ENCODE results near the gene NCOA6.

Gene NCOA6

DNA sequence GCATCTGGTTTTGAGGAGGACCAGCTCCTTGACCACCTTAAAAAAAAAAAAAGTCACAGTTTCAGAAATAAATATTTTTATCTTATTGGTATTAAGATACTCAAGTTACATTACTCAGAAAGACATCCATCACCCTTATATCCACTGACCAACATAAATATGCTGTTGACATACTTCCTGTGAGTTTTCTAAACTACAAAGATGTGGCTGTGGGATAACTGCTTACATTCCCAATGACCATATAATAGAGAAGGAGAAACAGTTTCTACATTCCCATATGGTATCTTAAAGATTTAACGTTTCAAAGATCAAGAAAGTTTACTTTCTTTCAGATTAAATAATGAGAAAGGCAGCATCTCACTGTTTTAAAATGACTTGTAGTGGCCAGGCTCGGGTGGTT lies 75.0 kb downstream of the NCOA6 start:
- 100% methylated on average over 1 of the region's 2 CpGs for WGBS (ENCODE audit: insufficient coverage)
- POLR2A ChIA-PET: interaction anchor here (0.7 kb wide), 1 partner anchor 45 kb away, joined by 4 read pairs; no protein-coding TSS in a partner anchor

GRCh38 chr20:34748709-34749108 lies 76.7 kb downstream of the NCOA6 start:
- H3K4me1 ChIP-seq (ENCODE audit: control extremely low read depth in 1 of 4, control insufficient read depth in 4 of 4, insufficient read depth in 4 of 4, low read length in 3 of 4): no peaks in the 10 kb centered on the region
- POLR2A ChIA-PET: no interaction called here
- WGBS (ENCODE audit: insufficient coverage): 100% methylated on average over 1 of the region's 2 CpGs
- no peaks in the 10 kb centered on the region for H3K27me3 ChIP-seq (replicated peaks in 2 of 5; ENCODE audit: control insufficient read depth in 4 of 5, insufficient read depth in 5 of 5, low read length in 4 of 5)
- CTCF ChIA-PET: no interaction called here
- no peak overlapping the region for H3K27ac ChIP-seq (ENCODE audit: insufficient read depth in 1 of 2, low read depth in 1 of 2, low read length in 2 of 2, poor library complexity in 1 of 2, severe bottlenecking in 2 of 2)
- no peaks in the 10 kb centered on the region for H3K9me3 ChIP-seq (ENCODE audit: control extremely low read depth in 1 of 5, control insufficient read depth in 4 of 5, insufficient read depth in 2 of 5, low read depth in 1 of 5, low read length in 4 of 5)
- no peak for DNase-seq
- H3K36me3 ChIP-seq (ENCODE audit: control insufficient read depth in 4 of 4, insufficient read depth in 4 of 4, low read length in 3 of 4): peaks cover 19 to 63% (median 40%) of the 10 kb centered on the region in 4 experiments
- H3K4me3 ChIP-seq (ENCODE audit: control insufficient read depth in 1 of 7, extremely low read depth in 1 of 7, insufficient read depth in 4 of 7, low read depth in 2 of 7, low read length in 6 of 7): no peak overlapping the region

More for the DNA sequence above, 75.0 kb downstream of the NCOA6 start:
- Histone ChIP-seq H3K27ac (ENCODE audit: insufficient read depth in 1 of 2, low read depth in 1 of 2, low read length in 2 of 2, poor library complexity in 1 of 2, severe bottlenecking in 2 of 2) (no peak overlapping the region), H3K36me3 (ENCODE audit: control insufficient read depth in 4 of 4, insufficient read depth in 4 of 4, low read length in 3 of 4) (peaks cover 24 to 65% (median 45%) of the 10 kb centered on the region in 4 experiments), H3K4me3 (ENCODE audit: control insufficient read depth in 1 of 7, extremely low read depth in 1 of 7, insufficient read depth in 4 of 7, low read depth in 2 of 7, low read length in 6 of 7) (no peak overlapping the region), H3K4me1 (ENCODE audit: control extremely low read depth in 1 of 4, control insufficient read depth in 4 of 4, insufficient read depth in 4 of 4, low read length in 3 of 4) (no peaks in the 10 kb centered on the region), H3K27me3 (replicated peaks in 2 of 5; ENCODE audit: control insufficient read depth in 4 of 5, insufficient read depth in 5 of 5, low read length in 4 of 5) (no peaks in the 10 kb centered on the region), H3K9me3 (ENCODE audit: control extremely low read depth in 1 of 5, control insufficient read depth in 4 of 5, insufficient read depth in 2 of 5, low read depth in 1 of 5, low read length in 4 of 5) (no peaks in the 10 kb centered on the region)
- CTCF ChIA-PET: no interaction called here
- no peak for DNase-seq

DNA sequence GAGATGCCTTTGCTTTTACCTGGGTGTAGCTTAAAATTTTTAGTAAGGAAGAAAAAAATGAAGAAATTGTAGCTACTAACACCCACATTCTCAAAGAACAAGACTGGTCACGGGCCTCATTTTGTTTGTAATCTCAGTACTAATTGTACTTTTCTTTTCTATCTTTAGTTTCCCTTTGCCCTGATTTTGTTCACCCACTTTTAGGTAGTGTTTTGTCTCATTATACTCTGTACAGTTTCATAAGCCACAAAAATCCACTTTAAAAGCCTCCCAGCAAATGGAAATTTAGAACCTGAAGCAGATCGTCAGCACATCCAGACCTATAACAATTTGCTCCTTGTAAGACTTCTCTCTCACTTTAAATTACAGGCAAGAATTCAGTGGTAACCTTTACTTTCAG lies 78.0 kb downstream of the NCOA6 start:
- no peaks in the 10 kb centered on the region for H3K27me3 ChIP-seq (replicated peaks in 2 of 5; ENCODE audit: control insufficient read depth in 4 of 5, insufficient read depth in 5 of 5, low read length in 4 of 5)
- no peak overlapping the region for H3K27ac ChIP-seq (ENCODE audit: insufficient read depth in 1 of 2, low read depth in 1 of 2, low read length in 2 of 2, poor library complexity in 1 of 2, severe bottlenecking in 2 of 2)
- H3K9me3 ChIP-seq (ENCODE audit: control extremely low read depth in 1 of 5, control insufficient read depth in 4 of 5, insufficient read depth in 2 of 5, low read depth in 1 of 5, low read length in 4 of 5): no peaks in the 10 kb centered on the region
- no peak for DNase-seq
- CTCF ChIA-PET: interaction anchor here (1.2 kb wide), 1 partner anchor 10 kb away, joined by 4 read pairs; no protein-coding TSS in a partner anchor
- POLR2A ChIA-PET: no interaction called here
- H3K36me3 ChIP-seq (ENCODE audit: control insufficient read depth in 4 of 4, insufficient read depth in 4 of 4, low read length in 3 of 4): peaks cover 28 to 70% (median 46%) of the 10 kb centered on the region in 4 experiments
- no peak overlapping the region for H3K4me3 ChIP-seq (ENCODE audit: control insufficient read depth in 1 of 7, extremely low read depth in 1 of 7, insufficient read depth in 4 of 7, low read depth in 2 of 7, low read length in 6 of 7)
- H3K4me1 ChIP-seq (ENCODE audit: control extremely low read depth in 1 of 4, control insufficient read depth in 4 of 4, insufficient read depth in 4 of 4, low read length in 3 of 4): no peaks in the 10 kb centered on the region
- whole genome bisulfite sequencing (ENCODE audit: insufficient coverage): no CpG with 5 or more reads among the region's 2 CpGs

DNA sequence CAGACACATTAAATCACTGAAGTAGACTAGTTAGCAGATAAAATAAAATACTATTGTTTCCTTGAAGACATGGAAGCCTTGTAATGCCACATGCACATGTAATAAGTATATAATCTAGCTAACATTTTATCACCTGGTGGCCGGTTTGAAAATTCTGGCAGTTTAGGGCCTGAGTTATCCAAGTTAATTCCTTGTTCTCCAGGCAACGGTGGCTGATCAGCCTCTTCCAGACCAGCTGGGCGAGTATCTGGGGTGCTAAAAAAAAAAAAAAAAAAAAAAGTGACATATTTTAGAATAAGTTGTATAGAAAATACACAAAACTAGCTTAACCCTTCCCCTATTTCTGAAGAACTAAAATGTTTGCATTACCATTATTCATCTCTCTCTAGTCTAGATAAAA lies 78.8 kb downstream of the NCOA6 start:
- no peaks in the 10 kb centered on the region for H3K4me1 ChIP-seq (ENCODE audit: control extremely low read depth in 1 of 4, control insufficient read depth in 4 of 4, insufficient read depth in 4 of 4, low read length in 3 of 4)
- ChIA-PET POLR2A (no interaction called here), CTCF (interaction anchor here (1.0 to 1.2 kb wide), 2 partner anchors 11 to 23 kb away, joined by 3 to 4 read pairs; no protein-coding TSS in a partner anchor)
- H3K27ac ChIP-seq (ENCODE audit: insufficient read depth in 1 of 2, low read depth in 1 of 2, low read length in 2 of 2, poor library complexity in 1 of 2, severe bottlenecking in 2 of 2): no peak overlapping the region
- H3K9me3 ChIP-seq (ENCODE audit: control extremely low read depth in 1 of 5, control insufficient read depth in 4 of 5, insufficient read depth in 2 of 5, low read depth in 1 of 5, low read length in 4 of 5): no peaks in the 10 kb centered on the region
- H3K36me3 ChIP-seq (ENCODE audit: control insufficient read depth in 4 of 4, insufficient read depth in 4 of 4, low read length in 3 of 4): peaks cover 29 to 68% (median 53%) of the 10 kb centered on the region in 4 experiments
- no peaks in the 10 kb centered on the region for H3K27me3 ChIP-seq (replicated peaks in 2 of 5; ENCODE audit: control insufficient read depth in 4 of 5, insufficient read depth in 5 of 5, low read length in 4 of 5)
- H3K4me3 ChIP-seq (ENCODE audit: control insufficient read depth in 1 of 7, extremely low read depth in 1 of 7, insufficient read depth in 4 of 7, low read depth in 2 of 7, low read length in 6 of 7): no peak overlapping the region
- no peak for DNase-seq
- WGBS (ENCODE audit: insufficient coverage): 80% methylated on average over 1 of the region's 3 CpGs

GRCh38 chr20:34744847-34745246 lies 80.6 kb downstream of the NCOA6 start:
- peaks cover 26 to 73% (median 56%) of the 10 kb centered on the region in 4 experiments for H3K36me3 ChIP-seq (ENCODE audit: control insufficient read depth in 4 of 4, insufficient read depth in 4 of 4, low read length in 3 of 4)
- ChIA-PET CTCF (no interaction called here), POLR2A (no interaction called here)
- H3K27ac ChIP-seq (ENCODE audit: insufficient read depth in 1 of 2, low read depth in 1 of 2, low read length in 2 of 2, poor library complexity in 1 of 2, severe bottlenecking in 2 of 2): no peak overlapping the region
- no peak for DNase-seq
- no peak overlapping the region for H3K4me3 ChIP-seq (ENCODE audit: control insufficient read depth in 1 of 7, extremely low read depth in 1 of 7, insufficient read depth in 4 of 7, low read depth in 2 of 7, low read length in 6 of 7)
- WGBS (ENCODE audit: insufficient coverage): no CpG with 5 or more reads among the region's 1 CpG
- no peaks in the 10 kb centered on the region for H3K4me1 ChIP-seq (ENCODE audit: control extremely low read depth in 1 of 4, control insufficient read depth in 4 of 4, insufficient read depth in 4 of 4, low read length in 3 of 4)
- no peaks in the 10 kb centered on the region for H3K27me3 ChIP-seq (replicated peaks in 2 of 5; ENCODE audit: control insufficient read depth in 4 of 5, insufficient read depth in 5 of 5, low read length in 4 of 5)
- no peaks in the 10 kb centered on the region for H3K9me3 ChIP-seq (ENCODE audit: control extremely low read depth in 1 of 5, control insufficient read depth in 4 of 5, insufficient read depth in 2 of 5, low read depth in 1 of 5, low read length in 4 of 5)

- DNase-seq: no peak
- CTCF ChIA-PET: no interaction called here
- no peak overlapping the region for H3K4me3 ChIP-seq (ENCODE audit: control insufficient read depth in 1 of 7, extremely low read depth in 1 of 7, insufficient read depth in 4 of 7, low read depth in 2 of 7, low read length in 6 of 7)
- WGBS (ENCODE audit: insufficient coverage): 100% methylated on average over 2 of the region's 3 CpGs
- H3K36me3 ChIP-seq (ENCODE audit: control insufficient read depth in 4 of 4, insufficient read depth in 4 of 4, low read length in 3 of 4): peaks cover 25 to 70% (median 51%) of the 10 kb centered on the region in 4 experiments
- H3K27me3 ChIP-seq (replicated peaks in 2 of 5; ENCODE audit: control insufficient read depth in 4 of 5, insufficient read depth in 5 of 5, low read length in 4 of 5): no peaks in the 10 kb centered on the region
- H3K9me3 ChIP-seq (ENCODE audit: control extremely low read depth in 1 of 5, control insufficient read depth in 4 of 5, insufficient read depth in 2 of 5, low read depth in 1 of 5, low read length in 4 of 5): no peaks in the 10 kb centered on the region
- H3K4me1 ChIP-seq (ENCODE audit: control extremely low read depth in 1 of 4, control insufficient read depth in 4 of 4, insufficient read depth in 4 of 4, low read length in 3 of 4): no peaks in the 10 kb centered on the region
- POLR2A ChIA-PET: no interaction called here
- no peak overlapping the region for H3K27ac ChIP-seq (ENCODE audit: insufficient read depth in 1 of 2, low read depth in 1 of 2, low read length in 2 of 2, poor library complexity in 1 of 2, severe bottlenecking in 2 of 2)
Measured at GRCh38 chr20:34744340-34744739, 81.1 kb downstream of the NCOA6 start.

- CTCF ChIA-PET: no interaction called here
- no peaks in the 10 kb centered on the region for H3K27me3 ChIP-seq (replicated peaks in 2 of 5; ENCODE audit: control insufficient read depth in 4 of 5, insufficient read depth in 5 of 5, low read length in 4 of 5)
- H3K27ac ChIP-seq (ENCODE audit: insufficient read depth in 1 of 2, low read depth in 1 of 2, low read length in 2 of 2, poor library complexity in 1 of 2, severe bottlenecking in 2 of 2): no peak overlapping the region
- H3K4me3 ChIP-seq (ENCODE audit: control insufficient read depth in 1 of 7, extremely low read depth in 1 of 7, insufficient read depth in 4 of 7, low read depth in 2 of 7, low read length in 6 of 7): no peak overlapping the region
- POLR2A ChIA-PET: no interaction called here
- 92% methylated on average over 1 of the region's 1 CpG for WGBS (ENCODE audit: insufficient coverage)
- peak in 1 of 3 donors; percentile 8 for DNase-seq
- H3K9me3 ChIP-seq (ENCODE audit: control extremely low read depth in 1 of 5, control insufficient read depth in 4 of 5, insufficient read depth in 2 of 5, low read depth in 1 of 5, low read length in 4 of 5): no peaks in the 10 kb centered on the region
- H3K4me1 ChIP-seq (ENCODE audit: control extremely low read depth in 1 of 4, control insufficient read depth in 4 of 4, insufficient read depth in 4 of 4, low read length in 3 of 4): no peaks in the 10 kb centered on the region
- peaks cover 23 to 71% (median 48%) of the 10 kb centered on the region in 4 experiments for H3K36me3 ChIP-seq (ENCODE audit: control insufficient read depth in 4 of 4, insufficient read depth in 4 of 4, low read length in 3 of 4)
Measured at GRCh38 chr20:34743039-34743438, 82.4 kb downstream of the NCOA6 start.
